Coronary artery (tissue), 2 donors: ENCODE results near the gene RNU5B-1.

Source experiments
- DNase-seq: peaks from one replicate; pipeline ENCODE4 v3.0.0-alpha.2; 2017; ENCODE audit warnings: low spot score
- H3K27ac ChIP-seq, 2 donors: fragments of 200-600 bp; sonication (generic); one replicate each; pipeline ENCODE4 v1.5.1; 2016 to 2019
- H3K4me3 ChIP-seq: fragments of 200-600 bp; sonication (generic); 2 replicates; pipeline ENCODE4 v1.5.1; 2016; ENCODE audit warnings: mild to moderate bottlenecking, moderate library complexity
- TF ChIP-seq, protein P1 (sequence below): fragments of 200-600 bp; sonication (generic); IDR thresholded peaks from one replicate; pipeline ENCODE4 v1.5.1; 2019; ENCODE audit warnings: antibody characterized with exemption

The RNU5B-1 gene

DNA sequence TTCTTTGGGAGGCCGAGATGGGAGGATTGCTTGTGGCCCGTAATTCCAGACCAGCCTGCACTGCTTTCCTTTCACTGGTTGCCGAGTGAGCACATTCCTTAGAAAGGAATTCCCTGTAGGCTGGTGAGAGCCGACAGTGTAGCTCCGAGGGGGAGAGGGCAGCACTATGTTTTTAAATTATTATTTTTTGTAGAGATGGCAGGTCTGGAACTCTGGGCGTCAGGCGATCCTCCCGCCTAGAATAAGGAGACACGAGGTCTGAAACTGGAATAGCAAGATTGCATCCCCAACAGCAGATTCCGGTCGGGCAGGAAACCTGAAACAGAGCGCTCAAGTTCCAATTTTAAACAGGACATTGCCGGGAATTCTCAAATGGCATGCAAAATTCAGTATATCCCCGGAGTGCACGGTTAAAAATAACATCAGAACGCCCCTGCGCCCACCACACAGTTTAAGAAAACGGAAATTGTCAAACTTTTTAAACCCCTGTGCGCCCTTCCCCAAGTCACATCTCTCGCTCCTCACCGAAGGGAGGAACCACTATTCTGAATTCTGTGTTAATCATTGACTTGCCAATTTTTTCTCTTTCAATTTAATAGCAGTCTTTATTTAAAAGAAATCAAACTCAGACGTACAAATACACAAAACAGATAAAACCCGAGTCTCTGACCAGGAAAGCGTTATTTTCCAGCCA is 643 bp upstream of the RNU5B-1 start:
- Histone ChIP-seq H3K4me3 (peak overlapping the region; percentile 77), H3K27ac (peak overlapping the region; percentile 80 to 94)
- peak; percentile 79 for DNase-seq
- TF ChIP-seq, protein P1, sequence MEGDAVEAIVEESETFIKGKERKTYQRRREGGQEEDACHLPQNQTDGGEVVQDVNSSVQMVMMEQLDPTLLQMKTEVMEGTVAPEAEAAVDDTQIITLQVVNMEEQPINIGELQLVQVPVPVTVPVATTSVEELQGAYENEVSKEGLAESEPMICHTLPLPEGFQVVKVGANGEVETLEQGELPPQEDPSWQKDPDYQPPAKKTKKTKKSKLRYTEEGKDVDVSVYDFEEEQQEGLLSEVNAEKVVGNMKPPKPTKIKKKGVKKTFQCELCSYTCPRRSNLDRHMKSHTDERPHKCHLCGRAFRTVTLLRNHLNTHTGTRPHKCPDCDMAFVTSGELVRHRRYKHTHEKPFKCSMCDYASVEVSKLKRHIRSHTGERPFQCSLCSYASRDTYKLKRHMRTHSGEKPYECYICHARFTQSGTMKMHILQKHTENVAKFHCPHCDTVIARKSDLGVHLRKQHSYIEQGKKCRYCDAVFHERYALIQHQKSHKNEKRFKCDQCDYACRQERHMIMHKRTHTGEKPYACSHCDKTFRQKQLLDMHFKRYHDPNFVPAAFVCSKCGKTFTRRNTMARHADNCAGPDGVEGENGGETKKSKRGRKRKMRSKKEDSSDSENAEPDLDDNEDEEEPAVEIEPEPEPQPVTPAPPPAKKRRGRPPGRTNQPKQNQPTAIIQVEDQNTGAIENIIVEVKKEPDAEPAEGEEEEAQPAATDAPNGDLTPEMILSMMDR = no peak

DNA sequence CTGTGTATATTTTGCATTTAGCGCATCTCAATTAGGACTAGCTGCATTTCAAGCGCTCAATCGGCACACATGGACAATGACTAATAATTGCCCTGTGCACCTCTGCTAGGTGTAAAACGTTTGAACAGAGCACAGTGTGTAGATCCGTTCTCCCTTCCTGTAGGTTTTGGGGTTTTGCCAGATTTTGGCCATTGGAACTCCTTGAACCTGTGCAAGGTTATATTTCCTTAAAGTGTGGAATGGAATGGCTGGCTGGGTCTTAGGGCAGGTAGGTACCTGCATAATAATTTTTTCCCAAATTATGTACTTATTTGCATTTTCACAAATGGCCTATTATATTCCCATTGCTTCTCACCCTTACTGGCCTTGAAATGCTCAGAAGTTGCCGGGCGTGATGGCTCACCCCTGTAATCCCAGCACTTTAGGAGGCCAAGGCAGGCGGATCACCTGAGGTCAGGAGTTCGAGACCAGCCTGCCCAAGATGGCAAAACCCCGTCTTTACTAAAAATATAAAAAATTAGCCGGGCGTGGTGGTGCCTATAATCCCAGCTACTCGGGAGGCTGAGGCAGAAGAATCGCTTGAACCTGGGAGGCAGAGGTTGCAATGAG is 777 bp downstream of the RNU5B-1 start:
- H3K4me3 ChIP-seq = peak overlapping the region; percentile 77
- TF ChIP-seq, protein P1 = no peak
- peak overlapping the region; percentile 80 to 94 for H3K27ac ChIP-seq
- no peak for DNase-seq

DNA sequence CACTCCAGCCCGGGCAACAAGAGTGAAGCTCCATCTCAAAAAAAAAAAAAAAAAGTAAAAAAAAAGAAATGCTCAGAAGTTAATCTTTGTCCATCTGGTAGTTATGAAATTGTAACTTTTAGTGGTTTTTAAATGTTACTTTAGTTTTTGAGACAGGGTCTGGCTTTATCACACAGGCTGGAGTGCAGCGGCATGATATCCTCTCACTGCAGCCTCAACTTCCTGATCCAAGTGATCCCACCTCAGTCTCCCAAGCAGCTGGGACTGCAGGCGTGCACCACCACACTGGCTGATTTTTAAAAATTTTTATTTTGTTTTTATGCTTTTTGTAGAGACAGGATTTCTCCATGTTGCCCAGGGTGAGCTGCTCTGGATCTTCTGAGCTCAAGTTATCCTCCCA is 1.3 kb downstream of the RNU5B-1 start:
- H3K27ac ChIP-seq = no peak overlapping the region
- H3K4me3 ChIP-seq = no peak overlapping the region
- TF ChIP-seq, protein P1 = no peak
- DNase-seq = no peak

DNA sequence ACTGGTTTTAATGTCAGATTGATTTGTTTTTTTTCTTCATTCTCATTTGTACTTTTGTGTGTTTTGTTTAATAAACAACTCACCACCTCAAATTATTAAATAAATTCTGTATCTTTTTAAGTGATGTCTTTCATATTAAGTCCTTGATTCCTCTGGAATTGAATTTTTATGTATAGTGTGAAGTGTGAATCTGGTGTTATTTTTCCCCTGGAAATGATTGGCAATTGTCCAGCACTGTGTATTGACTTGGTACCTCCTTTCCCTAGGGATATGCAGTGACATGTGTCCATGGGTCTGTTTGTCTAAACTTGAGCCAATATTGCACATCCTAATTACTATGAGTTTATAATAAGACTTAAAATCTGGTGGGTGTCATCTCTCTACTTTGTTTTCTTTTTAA is 2.1 kb downstream of the RNU5B-1 start:
- TF ChIP-seq, protein P1 = no peak
- H3K4me3 ChIP-seq = no peak overlapping the region
- DNase-seq = no peak
- H3K27ac ChIP-seq = no peak overlapping the region

DNA sequence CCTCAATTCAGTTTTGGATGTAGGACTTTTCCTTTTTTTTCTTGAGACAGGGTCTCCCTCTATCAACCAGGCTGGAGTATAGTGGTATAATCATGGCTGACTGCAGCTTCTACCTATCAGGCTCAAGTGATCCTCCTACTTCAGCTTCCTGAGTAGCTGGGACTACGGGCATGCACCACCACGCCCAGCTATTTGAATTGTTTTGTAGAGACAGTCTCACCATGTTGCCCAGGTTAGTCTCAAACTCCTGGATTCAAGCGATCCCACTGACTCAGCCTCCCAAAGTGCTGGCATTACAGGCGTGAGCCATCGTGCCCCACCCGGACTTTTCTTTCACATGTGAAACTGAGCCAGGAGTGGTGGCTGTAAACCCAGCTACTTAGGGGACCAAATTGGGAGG is 3.5 kb downstream of the RNU5B-1 start:
- no peak overlapping the region for H3K27ac ChIP-seq
- H3K4me3 ChIP-seq = no peak overlapping the region
- TF ChIP-seq, protein P1 = no peak
- DNase-seq = no peak

DNA sequence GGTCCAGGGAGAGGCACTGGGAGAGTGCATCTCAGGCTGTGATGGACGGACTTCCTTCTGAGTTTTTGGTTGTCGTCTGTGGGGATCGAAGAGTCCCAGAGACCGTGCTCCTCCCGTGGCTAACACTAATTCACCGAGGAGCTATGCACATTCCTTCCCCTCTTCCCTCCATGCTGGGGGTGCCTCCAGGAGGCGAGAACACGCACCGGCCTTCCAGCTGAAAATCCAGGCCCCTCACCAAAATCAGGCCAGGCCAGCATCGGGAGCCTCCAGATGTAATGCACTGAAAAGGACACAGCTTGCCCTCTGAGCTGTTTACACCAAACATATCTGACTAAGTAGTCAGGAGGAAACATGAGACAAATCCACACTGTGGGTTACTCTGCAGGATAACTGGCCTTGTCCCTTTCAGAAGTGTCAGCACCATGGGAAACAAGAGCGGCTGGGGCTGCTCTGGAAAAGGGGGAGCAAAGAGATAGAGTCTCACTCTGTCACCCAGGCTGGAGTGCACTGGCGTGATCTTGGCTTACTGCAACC is 5.5 kb downstream of the RNU5B-1 start:
- no peak for DNase-seq
- Histone ChIP-seq H3K27ac (no peak overlapping the region), H3K4me3 (no peak overlapping the region)
- TF ChIP-seq, protein P1 = no peak
